HG02870 (cell line): ENCODE results near the gene CRHBP.
"Not testable (repeated sequence)": the region's sequence is repeated elsewhere in the genome, so short reads cannot be mapped to it uniquely, and the experiment has no call there.

Source experiments
- ATAC-seq: cut with Tn5 transposase; IDR thresholded peaks from one replicate; pipeline ENCODE4 v1.9.1; 2021; ENCODE audit warnings: mild to moderate bottlenecking, moderate library complexity; ENCODE audit not compliant: unreplicated experiment

The CRHBP gene

GRCh38 chr5:76958991-76959767, 6.3 kb downstream of the CRHBP start:
- ATAC-seq: no peak

GRCh38 chr5:76960004-76960625, 7.3 kb downstream of the CRHBP start:
- peak; percentile 70 for ATAC-seq

DNA sequence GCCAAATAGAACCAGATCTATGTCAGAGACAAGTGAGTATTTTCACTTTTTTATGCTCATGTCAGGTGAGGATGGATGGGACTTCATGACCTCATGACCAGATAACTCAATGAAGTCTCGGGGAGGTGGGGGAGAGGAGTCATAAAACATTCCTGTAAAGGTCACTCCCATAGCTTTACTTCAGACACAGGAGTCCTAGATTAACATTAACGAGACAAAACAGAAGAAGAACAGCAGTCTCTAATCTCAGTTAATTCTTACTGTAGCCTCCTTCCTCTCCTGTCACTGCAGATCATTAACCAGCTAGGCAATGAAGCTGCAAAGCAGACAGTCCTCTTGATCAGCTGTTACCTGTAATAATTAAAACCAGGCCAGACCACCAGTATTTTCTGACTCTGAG, 11.2 kb downstream of the CRHBP start:
- ATAC-seq: no peak

- no peak for ATAC-seq
Observed at GRCh38 chr5:76971511-76971910, 18.7 kb downstream of the CRHBP start.

DNA sequence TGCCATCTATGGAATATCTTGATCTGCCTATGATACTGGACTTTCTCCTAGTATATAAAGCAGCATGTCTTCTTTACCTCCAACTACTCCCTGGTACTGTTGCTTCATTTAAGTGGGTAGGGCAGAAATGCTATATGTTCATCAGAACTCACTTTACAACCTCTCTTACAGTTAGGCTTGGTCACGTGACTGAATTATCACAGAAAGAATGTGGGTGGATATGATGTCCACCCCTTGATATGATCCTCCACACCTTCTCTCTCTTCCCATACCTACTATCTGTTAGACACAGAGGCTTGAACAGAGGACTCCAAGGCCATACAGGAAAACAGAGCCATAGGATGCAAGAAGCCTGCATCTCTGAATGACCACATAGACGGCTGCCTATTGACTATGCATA, 19.8 kb downstream of the CRHBP start:
- ATAC-seq: no peak

DNA sequence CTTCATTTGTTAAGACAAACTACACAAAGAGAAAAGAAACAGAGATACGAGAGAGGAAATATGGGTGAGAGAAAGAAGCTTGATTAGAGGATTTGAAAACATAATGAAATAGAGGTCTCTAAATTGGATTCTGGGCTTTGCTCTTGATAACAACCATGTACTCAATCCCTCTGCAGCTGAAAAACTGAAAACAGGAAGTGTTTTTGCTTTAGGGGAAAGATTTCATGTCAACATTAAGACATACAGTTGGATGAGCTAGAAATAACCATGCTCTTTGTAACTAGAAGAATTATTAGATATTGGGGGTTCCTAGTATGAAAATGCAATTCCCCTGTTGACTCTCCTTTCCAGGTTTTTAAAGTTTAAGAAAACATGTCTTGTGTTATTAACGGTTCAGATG, 21.9 kb downstream of the CRHBP start:
- ATAC-seq: no peak

- ATAC-seq: no peak
Observed at GRCh38 chr5:76978869-76979268, 26.0 kb downstream of the CRHBP start.

- ATAC-seq: no peak
Observed at GRCh38 chr5:76980518-76981144, 27.8 kb downstream of the CRHBP start.

DNA sequence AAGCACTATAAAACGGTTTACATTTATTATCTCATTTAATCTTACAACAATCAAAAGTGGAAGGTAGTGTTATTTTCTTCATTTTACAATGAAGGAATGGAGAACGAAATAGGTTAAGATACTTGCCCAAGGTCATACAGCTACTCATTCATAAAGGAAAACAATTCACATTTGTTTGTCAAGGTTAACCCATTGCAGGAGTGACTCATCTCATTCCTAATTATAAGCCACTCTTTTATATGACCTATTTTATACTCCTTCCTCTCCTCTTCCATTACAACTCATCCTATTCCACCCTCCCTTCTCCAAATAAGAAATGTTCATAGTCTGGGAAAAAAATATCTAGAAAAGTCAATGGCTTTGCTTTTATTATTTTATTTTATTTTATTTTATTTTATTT, 29.6 kb downstream of the CRHBP start:
- ATAC-seq: no peak

GRCh38 chr5:76983468-76983867, 30.6 kb downstream of the CRHBP start:
- no peak for ATAC-seq

DNA sequence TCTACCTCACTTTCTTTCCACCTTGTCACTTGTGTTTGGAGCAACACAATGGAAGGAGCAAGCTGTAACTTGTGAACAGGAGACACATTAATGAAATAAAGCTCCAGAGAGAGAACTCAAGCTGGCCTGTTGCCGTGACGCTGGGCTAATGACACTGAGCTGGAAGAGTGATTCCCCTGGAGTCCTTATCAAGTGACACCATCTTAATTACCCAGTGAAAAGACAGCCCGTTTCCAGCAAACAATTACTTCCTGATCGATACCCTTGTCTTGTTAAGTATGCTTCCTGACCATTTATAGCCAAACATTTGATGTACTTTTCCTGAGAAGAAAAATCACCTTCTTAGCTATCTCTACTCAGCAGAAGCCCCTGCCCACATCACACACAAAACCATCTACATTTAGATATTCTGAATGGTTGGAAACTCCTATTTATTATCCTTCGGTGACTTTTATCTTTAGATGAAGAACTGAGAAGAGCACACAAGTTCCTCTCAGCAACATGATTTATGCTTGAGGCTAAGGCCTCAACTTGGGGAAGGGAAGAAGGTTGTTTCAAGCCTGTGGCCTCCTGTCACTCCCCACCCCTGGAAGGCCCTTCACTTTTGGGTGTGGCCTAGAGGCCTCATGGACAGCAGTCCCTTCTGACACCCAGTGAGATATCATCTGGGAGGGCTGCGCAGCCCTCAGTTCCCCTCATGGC, 34.1 kb downstream of the CRHBP start:
- ATAC-seq: no peak

DNA sequence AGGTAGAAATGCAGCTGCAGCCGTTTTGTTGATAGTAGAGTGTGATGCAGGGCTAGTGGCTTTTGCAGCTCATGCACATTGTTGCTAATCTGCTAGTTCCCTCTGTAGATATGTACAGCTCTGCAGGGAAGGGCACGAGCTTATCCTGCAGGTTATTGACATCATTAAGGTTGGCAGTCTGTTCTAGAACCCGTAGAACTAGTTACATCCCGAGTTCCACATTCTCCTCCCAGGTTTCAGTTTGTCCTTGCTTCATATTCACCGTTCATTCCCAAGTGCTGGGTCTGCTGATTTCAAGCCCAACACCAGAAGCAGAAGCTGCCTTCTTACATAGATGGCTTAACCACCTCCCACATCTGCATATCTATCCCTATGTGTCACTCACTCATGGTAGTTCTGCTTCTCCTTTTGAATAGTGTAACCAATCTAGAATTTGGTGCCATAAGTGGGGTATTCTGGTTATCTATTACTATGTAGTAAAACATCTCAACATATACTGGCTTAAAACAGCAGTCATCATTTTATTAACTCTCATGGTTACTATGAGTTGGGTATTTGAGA, 38.1 kb downstream of the CRHBP start:
- ATAC-seq: no peak

DNA sequence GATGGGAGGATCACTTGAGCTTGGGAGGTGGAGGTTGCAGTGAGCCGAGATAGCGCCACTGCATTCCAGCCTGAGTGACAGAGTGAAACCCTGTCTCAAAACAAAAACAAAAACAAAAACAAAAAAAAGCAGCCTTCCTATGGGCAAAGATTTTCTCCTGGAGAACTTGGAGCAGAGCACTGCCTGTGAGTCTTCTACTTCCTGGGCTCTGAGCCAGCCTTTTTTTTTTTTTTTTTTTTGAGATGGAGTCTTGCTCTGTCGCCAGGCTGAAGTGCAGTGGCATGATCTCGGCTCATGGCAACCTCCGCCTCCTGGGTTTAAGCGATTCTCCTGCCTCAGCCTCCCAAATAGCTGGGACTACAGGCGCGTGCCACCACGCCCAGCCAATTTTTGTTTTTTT, 40.6 kb downstream of the CRHBP start:
- not testable (repeated sequence) for ATAC-seq

DNA sequence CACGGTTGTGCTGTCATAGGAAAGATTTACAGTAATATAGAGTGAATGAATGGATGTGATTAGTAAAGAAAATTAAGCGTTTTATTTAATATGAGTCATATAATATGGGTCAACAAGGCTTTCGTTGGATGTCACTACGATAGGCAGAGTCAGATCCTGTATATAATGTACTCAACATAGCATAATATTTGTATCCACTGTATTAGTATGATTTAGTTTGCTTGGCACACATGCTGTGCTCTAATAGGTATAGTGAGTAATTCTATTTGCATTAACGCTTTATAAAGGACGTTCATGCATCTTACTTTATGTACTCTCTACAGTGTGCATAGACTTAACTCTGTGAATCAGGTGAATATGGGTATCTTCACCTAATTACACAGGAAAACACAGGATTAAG, 41.5 kb downstream of the CRHBP start:
- ATAC-seq: no peak

DNA sequence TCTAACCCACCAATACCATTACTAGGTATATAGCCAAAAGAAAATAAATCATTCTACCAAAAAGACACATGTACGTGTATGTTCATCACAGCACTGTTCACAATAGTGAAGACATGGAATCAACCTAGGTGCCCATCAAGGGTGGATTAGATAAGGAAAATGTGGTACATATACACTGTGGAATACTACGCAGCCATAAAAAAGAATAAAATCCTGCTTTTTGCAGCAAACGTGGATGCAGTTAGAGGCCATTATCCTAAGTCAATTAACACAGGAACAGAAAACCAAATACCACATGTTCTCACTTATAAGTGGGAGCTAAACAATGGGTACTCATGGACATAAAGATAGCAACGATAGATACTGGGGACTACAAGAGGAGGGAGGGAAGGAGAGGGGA, 45.4 kb downstream of the CRHBP start:
- not testable (repeated sequence) for ATAC-seq

- no peak for ATAC-seq
Observed at GRCh38 chr5:76999451-76999850, 46.6 kb downstream of the CRHBP start.

GRCh38 chr5:77003246-77003645, 50.4 kb downstream of the CRHBP start:
- no peak for ATAC-seq

- no peak for ATAC-seq
Observed at GRCh38 chr5:77006124-77006523, 53.3 kb downstream of the CRHBP start.

DNA sequence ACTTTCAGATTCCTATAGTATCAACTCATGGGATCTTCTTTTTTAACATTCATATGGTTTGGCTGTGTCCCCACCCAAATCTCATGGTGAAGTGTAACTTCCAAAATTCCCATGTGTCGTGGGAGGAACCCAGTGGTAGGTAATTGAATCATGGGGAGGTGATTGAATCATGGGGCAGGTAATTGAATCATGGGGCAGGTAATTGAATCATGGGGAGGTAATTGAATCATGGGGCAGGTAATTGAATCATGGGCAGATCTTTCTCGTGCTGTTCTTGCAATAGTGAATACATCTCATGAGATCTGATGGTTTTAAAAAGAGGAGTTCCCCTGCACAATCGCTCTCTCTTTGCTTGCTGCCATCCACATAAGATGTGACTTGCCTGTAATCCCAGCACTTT, 55.6 kb downstream of the CRHBP start:
- ATAC-seq: no peak

DNA sequence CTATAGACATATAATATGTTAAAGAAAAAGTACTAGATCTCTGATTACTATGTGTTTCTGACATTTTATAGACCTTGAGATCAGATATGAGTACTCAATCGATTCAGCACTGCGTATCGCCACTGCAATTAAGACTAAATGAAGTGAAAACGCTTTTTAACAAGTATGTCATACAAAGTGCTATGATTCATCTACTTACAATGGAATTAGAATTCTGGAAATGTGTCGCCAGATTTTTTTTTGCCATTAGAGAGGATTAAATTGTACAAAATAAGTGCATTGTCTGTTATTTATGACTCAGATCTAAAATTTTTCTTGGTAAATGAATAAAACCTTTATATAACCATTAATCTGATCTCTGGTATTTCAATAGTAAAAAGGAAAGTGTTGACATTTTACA, 57.4 kb downstream of the CRHBP start:
- no peak for ATAC-seq

DNA sequence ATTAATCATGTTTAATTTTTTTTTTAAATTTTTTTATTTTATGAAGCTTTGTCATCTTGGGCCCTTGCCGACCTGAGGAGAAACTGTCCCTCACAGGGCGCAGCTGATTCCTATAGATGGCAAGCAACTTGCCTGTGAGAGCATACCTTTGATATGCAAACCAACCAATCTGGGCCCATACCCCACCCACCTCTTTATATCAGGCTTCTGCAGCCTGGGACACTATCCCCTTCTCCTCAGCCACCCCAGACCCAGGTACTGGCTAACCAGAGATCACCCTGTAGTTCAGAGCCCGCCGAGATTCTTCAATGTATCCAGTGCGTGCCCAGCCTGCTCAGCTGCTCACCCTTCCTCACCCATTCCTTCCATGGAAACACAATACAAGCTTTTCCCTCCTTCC, 58.7 kb downstream of the CRHBP start:
- ATAC-seq: no peak
